Right forelimb (tissue), 1 donor: Measurements from ENCODE around the gene CFAP410.
"Not testable (repeated sequence)": the region's sequence is repeated elsewhere in the genome, so short reads cannot be mapped to it uniquely, and the experiment has no call there.

Experiments used
- DNase-seq: peaks from one replicate; pipeline ENCODE4 v3.0.0-alpha.2; 2018

Gene CFAP410

GRCh38 chr21:44315691-44316203 lies 23.4 kb downstream of the CFAP410 start:
- DNase-seq, result no peak

- no peak for DNase-seq
Observed at GRCh38 chr21:44314561-44314960, 24.6 kb downstream of the CFAP410 start.

- DNase-seq, result no peak
Observed at GRCh38 chr21:44314128-44314527, 25.1 kb downstream of the CFAP410 start.

- DNase-seq, result no peak
Observed at GRCh38 chr21:44313451-44313850, 25.7 kb downstream of the CFAP410 start.

GRCh38 chr21:44312716-44313115 lies 26.5 kb downstream of the CFAP410 start:
- DNase-seq, result no peak

- no peak for DNase-seq
Observed at GRCh38 chr21:44312089-44312488, 27.1 kb downstream of the CFAP410 start.

GRCh38 chr21:44310628-44311507 lies 28.3 kb downstream of the CFAP410 start:
- no peak for DNase-seq

- no peak for DNase-seq
Observed at GRCh38 chr21:44306936-44307704, 32.1 kb downstream of the CFAP410 start.

GRCh38 chr21:44305691-44306090 lies 33.5 kb downstream of the CFAP410 start:
- DNase-seq, result no peak

GRCh38 chr21:44304877-44305293 lies 34.3 kb downstream of the CFAP410 start:
- DNase-seq, result no peak

- no peak for DNase-seq
Observed at GRCh38 chr21:44304011-44304616, 35.1 kb downstream of the CFAP410 start.

- DNase-seq, result no peak
Observed at GRCh38 chr21:44303490-44303981, 35.7 kb downstream of the CFAP410 start.

- not testable (repeated sequence) for DNase-seq
Observed at GRCh38 chr21:44302573-44303401, 36.4 kb downstream of the CFAP410 start.

- DNase-seq, result no peak
Observed at GRCh38 chr21:44301961-44302406, 37.2 kb downstream of the CFAP410 start.

- DNase-seq, result no peak
Observed at GRCh38 chr21:44301141-44301540, 38.0 kb downstream of the CFAP410 start.

- DNase-seq, result peak; percentile 79
Observed at GRCh38 chr21:44300262-44300959, 38.8 kb downstream of the CFAP410 start.

GRCh38 chr21:44299458-44300261 lies 39.5 kb downstream of the CFAP410 start, which contains the start of gene PFKL:
Gene PFKL, plus strand, starts transcription at chr21:44300053. Its CDS starts 53 bp downstream, at chr21:44300106.
- peak; percentile 82 for DNase-seq

GRCh38 chr21:44299085-44299457 lies 40.1 kb downstream of the CFAP410 start:
- no peak for DNase-seq

GRCh38 chr21:44298301-44298700 lies 40.9 kb downstream of the CFAP410 start:
- no peak for DNase-seq

GRCh38 chr21:44297525-44298290 lies 41.5 kb downstream of the CFAP410 start:
- peak; percentile 89 for DNase-seq
